Panc1 (cell line): ENCODE data around the gene POLA1. TPM values are rescaled to one million over a fixed set of nuclear protein-coding genes. Genes with fewer than 3 reads are reported as not detected.

ENCODE experiments used
- ATAC-seq: fragments of 200-7000 bp; cut with Tn5 transposase; 2 replicates; pipeline ENCODE4 v1.9.1; 2020; ENCODE audit warnings: mild to moderate bottlenecking, moderate library complexity
- BruUV-seq: library from RNA; stranded (reverse); fragments of 400-500 nt; replicated peaks from 2 replicates; lab custom pipeline; 2021; lab: Mats Ljungman, UMichigan
- CTCF ChIA-PET: fragments of 300-600 bp; sonication (Branson Sonifier 250); formaldehyde crosslinking; loops from one replicate; lab custom pipeline; 2022; ENCODE audit warnings: antibody characterized with exemption; lab: Charles Lee
- POLR2A ChIA-PET: fragments of 300-600 bp; sonication (Branson Sonifier 250); formaldehyde crosslinking; loops from one replicate; lab custom pipeline; 2022; ENCODE audit warnings: antibody characterized with exemption; lab: Charles Lee
- DNase-seq: peaks from one replicate; pipeline ENCODE4 v3.0.0-alpha.2; 2010; ENCODE audit warnings: low read depth, low spot score
- H3K27ac ChIP-seq: 2 replicates; pipeline ENCODE4 v1.5.1; 2011; ENCODE audit warnings: mild to moderate bottlenecking, low read length, inconsistent platforms
- H3K27me3 ChIP-seq: fragments of 200-500 bp; sonication (Bioruptor generic); 2 replicates; pipeline ENCODE4 v1.6.0; 2014; ENCODE audit warnings: low read length, inconsistent platforms; ENCODE audit not compliant: control insufficient read depth, insufficient read depth
- H3K36me3 ChIP-seq: fragments of 200-500 bp; sonication (Bioruptor generic); 2 replicates; pipeline ENCODE4 v1.5.1; 2014; ENCODE audit warnings: inconsistent platforms, mild to moderate bottlenecking, low read length, moderate library complexity; ENCODE audit not compliant: control insufficient read depth, insufficient read depth
- H3K4me1 ChIP-seq: 2 replicates; pipeline ENCODE4 v1.5.1; 2011; ENCODE audit warnings: inconsistent platforms, mild to moderate bottlenecking, low read length, moderate library complexity; ENCODE audit not compliant: control insufficient read depth, insufficient read depth
- H3K4me3 ChIP-seq, 2 experiments: 2 replicates each; pipeline ENCODE4 v1.5.1; 2011 to 2012; ENCODE audit warnings: low read depth in 2 of 2, low read length in 2 of 2, mild to moderate bottlenecking in 2 of 2, inconsistent platforms in 1 of 2, moderate library complexity in 1 of 2
- H3K9me3 ChIP-seq: fragments of 200-500 bp; sonication (Bioruptor generic); 2 replicates; pipeline ENCODE4 v1.5.1; 2014; ENCODE audit warnings: low read depth, mild to moderate bottlenecking, inconsistent platforms, low read length, moderate library complexity; ENCODE audit not compliant: control insufficient read depth, insufficient read depth
- POLR2AphosphoS5 ChIP-seq: IDR thresholded peaks from 2 replicates; pipeline ENCODE4 v1.6.1; 2012; ENCODE audit warnings: mild to moderate bottlenecking, low read depth, low read length, moderate library complexity
- SIN3A ChIP-seq: IDR thresholded peaks from 2 replicates; pipeline ENCODE4 v1.6.1; 2012; ENCODE audit warnings: low read depth, mild to moderate bottlenecking, low read length, moderate library complexity, borderline replicate concordance; ENCODE audit not compliant: insufficient read depth
- TCF7L2 ChIP-seq: IDR thresholded peaks from 2 replicates; pipeline ENCODE4 v1.6.1; 2011; ENCODE audit warnings: mild to moderate bottlenecking, low read depth, low read length, inconsistent platforms
- in situ Hi-C: cut with HindIII; loops from 2 replicates; pipeline ENCODE4 v1.10.0; 2016; ENCODE audit warnings: low sequenced_read_pairs, low pct_unique_long_range_greater_than_20kb
- intact Hi-C: fragments of 100-400 bp; cut with micrococcal nuclease; formaldehyde crosslinking; loops from one replicate; pipeline ENCODE4 v1.10.0; 2022; ENCODE audit not compliant: unreplicated experiment
- total RNA-seq: library from RNA; stranded (reverse); gene quantifications from one replicate; pipeline ENCODE4 v1.2.1, GENCODE V29; 2021; ENCODE audit not compliant: unreplicated experiment
- TF ChIP-seq, protein P1 (sequence below), 2 experiments: IDR thresholded peaks; 2 replicates each; pipeline ENCODE4 v1.6.1; 2011 to 2012; ENCODE audit warnings: low read depth in 2 of 2, control low read depth in 1 of 2, low read length in 1 of 2, mild to moderate bottlenecking in 1 of 2, moderate library complexity in 1 of 2; ENCODE audit not compliant: insufficient read depth in 1 of 2
- TF ChIP-seq, protein P2 (sequence below): fragments of 450-650 bp; IDR thresholded peaks from 2 replicates; pipeline ENCODE4 v1.5.1; 2017; ENCODE audit warnings: mild to moderate bottlenecking

POLA1 gene
- total RNA-seq, 1 experiment from 2014 or later: 10.5 TPM

DNA sequence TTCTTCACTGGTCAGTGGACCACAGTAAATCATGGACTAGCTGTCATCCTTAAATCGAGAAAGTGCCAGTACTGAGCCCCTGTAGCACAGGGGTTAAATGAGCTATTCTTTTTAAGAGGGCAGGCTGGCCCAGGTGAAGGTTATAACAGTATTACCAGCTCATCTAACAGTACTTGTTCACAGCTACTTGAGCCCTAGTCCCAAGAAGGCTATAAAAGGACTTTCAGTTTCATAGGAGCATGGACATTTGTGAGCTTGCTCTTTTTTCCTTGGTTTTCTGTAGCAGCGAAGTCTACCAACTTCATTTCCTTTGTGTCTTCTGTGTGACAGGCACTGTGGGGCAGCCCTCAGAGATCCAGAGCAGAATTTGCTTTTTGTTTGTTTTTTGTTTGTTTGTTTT is 261.0 kb downstream of the POLA1 start:
- POLR2A ChIA-PET: no interaction called here
- no TSS peak for BruUV-seq
- intact Hi-C loops: no loop called here
- TF ChIP-seq, protein P1, sequence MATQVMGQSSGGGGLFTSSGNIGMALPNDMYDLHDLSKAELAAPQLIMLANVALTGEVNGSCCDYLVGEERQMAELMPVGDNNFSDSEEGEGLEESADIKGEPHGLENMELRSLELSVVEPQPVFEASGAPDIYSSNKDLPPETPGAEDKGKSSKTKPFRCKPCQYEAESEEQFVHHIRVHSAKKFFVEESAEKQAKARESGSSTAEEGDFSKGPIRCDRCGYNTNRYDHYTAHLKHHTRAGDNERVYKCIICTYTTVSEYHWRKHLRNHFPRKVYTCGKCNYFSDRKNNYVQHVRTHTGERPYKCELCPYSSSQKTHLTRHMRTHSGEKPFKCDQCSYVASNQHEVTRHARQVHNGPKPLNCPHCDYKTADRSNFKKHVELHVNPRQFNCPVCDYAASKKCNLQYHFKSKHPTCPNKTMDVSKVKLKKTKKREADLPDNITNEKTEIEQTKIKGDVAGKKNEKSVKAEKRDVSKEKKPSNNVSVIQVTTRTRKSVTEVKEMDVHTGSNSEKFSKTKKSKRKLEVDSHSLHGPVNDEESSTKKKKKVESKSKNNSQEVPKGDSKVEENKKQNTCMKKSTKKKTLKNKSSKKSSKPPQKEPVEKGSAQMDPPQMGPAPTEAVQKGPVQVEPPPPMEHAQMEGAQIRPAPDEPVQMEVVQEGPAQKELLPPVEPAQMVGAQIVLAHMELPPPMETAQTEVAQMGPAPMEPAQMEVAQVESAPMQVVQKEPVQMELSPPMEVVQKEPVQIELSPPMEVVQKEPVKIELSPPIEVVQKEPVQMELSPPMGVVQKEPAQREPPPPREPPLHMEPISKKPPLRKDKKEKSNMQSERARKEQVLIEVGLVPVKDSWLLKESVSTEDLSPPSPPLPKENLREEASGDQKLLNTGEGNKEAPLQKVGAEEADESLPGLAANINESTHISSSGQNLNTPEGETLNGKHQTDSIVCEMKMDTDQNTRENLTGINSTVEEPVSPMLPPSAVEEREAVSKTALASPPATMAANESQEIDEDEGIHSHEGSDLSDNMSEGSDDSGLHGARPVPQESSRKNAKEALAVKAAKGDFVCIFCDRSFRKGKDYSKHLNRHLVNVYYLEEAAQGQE (IDR thresholded peaks at IDR 0.05; ENCODE audit: insufficient read depth in 1 of 2, low read depth in 2 of 2, low read length in 1 of 2): no peak
- TF ChIP-seq TCF7L2 (no peak), POLR2AphosphoS5 (no peak), SIN3A (no peak)
- TF ChIP-seq, protein P2, sequence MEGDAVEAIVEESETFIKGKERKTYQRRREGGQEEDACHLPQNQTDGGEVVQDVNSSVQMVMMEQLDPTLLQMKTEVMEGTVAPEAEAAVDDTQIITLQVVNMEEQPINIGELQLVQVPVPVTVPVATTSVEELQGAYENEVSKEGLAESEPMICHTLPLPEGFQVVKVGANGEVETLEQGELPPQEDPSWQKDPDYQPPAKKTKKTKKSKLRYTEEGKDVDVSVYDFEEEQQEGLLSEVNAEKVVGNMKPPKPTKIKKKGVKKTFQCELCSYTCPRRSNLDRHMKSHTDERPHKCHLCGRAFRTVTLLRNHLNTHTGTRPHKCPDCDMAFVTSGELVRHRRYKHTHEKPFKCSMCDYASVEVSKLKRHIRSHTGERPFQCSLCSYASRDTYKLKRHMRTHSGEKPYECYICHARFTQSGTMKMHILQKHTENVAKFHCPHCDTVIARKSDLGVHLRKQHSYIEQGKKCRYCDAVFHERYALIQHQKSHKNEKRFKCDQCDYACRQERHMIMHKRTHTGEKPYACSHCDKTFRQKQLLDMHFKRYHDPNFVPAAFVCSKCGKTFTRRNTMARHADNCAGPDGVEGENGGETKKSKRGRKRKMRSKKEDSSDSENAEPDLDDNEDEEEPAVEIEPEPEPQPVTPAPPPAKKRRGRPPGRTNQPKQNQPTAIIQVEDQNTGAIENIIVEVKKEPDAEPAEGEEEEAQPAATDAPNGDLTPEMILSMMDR: no peak
- no peak overlapping the region for H3K4me3 ChIP-seq
- no peaks in the 10 kb centered on the region for H3K27me3 ChIP-seq
- no peaks in the 10 kb centered on the region for H3K9me3 ChIP-seq
- no peak overlapping the region for H3K27ac ChIP-seq
- ATAC-seq (no peak), DNase-seq (no peak)
- H3K36me3 ChIP-seq: no peaks in the 10 kb centered on the region
- H3K4me1 ChIP-seq: no peaks in the 10 kb centered on the region
- in situ Hi-C loops: no loop called here
- CTCF ChIA-PET: no interaction called here

DNA sequence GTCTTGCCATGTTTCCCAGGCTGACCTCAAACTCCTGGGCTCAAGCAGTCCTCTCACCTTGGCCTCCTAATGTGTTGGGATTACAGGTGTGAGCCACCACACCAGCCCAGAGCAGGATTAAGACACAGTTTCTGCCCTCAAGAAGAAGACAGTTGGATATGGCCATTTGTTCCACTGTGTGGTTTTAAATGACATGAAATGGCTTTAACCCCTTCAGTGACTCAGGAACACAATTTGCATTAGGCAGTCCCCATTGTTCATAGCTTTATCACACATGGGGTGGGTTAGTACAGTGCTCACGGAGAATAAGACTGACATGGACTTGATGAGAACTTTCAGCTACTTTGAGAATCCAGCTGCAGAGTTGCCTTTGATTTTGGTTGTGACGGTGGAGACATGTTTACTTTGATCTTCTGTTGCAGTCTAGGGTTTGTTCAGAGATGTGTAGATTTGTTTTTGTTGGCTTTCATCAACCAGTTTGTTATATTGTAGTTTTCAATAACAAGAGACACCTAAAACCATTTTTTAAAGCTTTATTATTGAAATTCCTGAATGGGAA is 261.7 kb downstream of the POLA1 start:
- no peaks in the 10 kb centered on the region for H3K9me3 ChIP-seq
- ATAC-seq: no peak
- CTCF ChIA-PET: interaction anchor here (0.6 kb wide), 1 partner anchor 47 kb away, joined by 3 read pairs; no protein-coding TSS in a partner anchor
- DNase-seq: no peak
- H3K36me3 ChIP-seq: no peaks in the 10 kb centered on the region
- in situ Hi-C loops (no loop called here), intact Hi-C loops (no loop called here)
- TF ChIP-seq, protein P1 (IDR thresholded peaks at IDR 0.05; ENCODE audit: insufficient read depth in 1 of 2, low read depth in 2 of 2, low read length in 1 of 2): no peak
- no TSS peak for BruUV-seq
- H3K4me3 ChIP-seq: no peak overlapping the region
- POLR2A ChIA-PET: no interaction called here
- H3K27ac ChIP-seq: no peak overlapping the region
- no peaks in the 10 kb centered on the region for H3K4me1 ChIP-seq
- no peaks in the 10 kb centered on the region for H3K27me3 ChIP-seq
